GM19395 (cell line): ENCODE measurements around the gene UVRAG.

Experiments used
- ATAC-seq: cut with Tn5 transposase; IDR thresholded peaks from one replicate; pipeline ENCODE4 v1.9.1; 2021; ENCODE audit warnings: mild to moderate bottlenecking, moderate library complexity; ENCODE audit not compliant: unreplicated experiment

Gene UVRAG

DNA sequence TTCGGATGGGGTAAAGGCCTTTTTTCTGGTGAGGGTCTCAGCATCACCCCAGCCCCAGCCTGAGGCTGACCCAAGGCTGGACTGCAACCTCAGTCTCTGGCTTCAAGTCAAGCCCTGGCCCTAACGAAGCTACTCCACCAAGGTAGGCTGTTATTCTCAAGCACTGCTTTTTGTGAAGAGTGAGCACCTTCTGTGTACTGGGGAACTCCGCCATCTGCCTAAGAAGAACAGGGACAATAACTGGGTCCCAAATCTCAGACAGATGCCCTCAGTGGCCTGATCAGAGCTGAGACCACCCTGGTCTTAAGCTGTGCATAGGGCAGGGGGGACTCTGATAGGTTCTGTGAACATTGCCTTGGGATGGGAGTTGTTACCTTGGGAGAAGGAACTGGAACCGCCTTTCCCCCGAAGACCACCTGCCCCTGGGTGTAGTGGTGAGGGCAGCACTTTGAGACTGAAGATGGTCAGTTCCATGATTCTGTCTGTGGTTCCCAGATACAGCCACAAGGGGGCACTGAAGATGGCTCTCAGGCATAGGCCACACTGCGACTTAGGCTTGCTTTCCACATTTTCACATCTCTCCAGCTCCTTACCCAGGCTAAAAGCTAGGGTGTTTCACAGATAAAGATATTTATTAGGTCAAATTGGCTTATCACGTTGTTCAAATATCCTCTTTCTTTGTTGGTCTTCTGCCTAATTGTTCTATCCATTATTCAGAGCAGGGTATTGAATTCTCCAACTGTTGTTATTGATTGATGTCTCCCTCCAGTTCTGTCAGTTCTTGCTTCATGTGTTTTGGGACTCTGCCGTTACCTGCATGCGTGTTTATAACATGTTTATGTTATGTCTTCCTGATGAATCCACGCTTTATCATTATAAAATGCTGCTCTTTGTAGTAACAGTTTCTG, 11.8 kb upstream of the UVRAG start:
- no peak for ATAC-seq

DNA sequence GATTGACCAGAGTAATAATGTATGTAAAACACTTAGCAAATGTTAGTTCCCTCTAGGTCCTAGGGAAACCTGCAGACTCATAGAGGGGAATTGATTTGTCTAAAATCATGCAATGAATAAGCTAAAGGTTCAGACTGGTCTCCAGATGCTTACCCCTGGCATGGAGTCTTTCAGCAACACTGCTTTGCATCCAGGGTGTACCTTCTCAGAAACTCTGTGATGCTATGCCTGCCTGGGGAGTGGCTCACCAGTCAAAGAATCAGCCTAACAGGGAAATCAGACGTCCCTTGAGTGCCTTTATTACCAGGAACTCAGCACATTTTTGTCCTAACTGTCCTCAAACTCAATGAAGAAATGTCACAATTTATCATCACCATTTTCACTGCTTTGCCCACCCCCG, 5.9 kb upstream of the UVRAG start:
- no peak for ATAC-seq

DNA sequence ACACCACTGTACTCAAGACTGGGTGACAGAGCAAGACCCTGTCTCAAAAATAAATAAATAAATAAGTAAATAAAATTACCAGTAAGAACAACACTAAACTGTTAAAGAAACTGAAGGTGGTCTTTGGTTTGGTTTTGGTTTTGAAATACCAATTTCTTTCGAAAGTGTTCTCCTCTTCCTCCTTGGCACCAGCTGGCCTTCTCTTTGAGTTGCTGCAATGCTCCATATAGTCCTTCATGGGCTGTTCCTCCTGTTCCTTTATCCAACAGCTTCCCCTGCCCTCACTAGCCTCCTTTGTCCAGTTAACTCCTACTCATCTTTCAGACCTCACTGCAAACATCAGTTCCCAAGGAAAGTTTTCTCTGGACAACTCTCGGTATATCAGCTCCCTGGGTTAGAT, 5.0 kb upstream of the UVRAG start:
- no peak for ATAC-seq

DNA sequence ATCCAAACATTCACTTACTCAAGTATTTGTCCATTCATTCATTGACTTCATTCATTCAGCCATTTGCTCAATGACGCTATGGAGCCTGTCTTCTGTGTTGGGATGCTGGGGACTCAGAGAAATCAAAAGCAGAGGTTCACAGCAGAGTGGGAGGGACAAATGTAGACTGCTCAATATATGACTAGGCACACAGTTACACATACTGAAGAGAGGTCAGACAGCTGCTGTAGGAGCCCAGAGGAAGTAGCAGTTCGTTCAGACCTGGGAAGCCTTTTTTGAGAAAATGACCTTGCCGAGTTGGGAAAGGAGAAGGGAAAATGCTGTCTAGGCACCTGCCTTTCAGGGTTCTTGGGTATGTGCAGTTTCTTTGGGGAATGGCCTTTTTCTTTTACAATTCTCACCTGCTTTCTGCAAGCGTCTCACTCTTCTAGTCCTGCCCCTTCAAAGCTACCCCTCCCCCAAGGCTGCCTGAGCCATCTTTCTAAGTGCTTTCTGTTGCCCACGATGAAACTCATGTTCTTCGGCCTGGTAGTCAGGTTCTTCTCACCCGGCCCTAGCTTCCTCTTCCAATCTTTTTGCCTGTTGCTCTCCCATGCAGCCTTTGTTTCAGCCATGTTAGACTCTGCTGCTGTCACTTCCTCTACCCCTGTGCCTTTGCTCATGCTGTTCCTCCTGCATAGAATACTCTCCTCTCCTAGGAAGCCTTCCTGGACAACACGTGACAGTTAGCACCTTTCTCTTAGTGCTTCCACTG, 4.2 kb upstream of the UVRAG start:
- no peak for ATAC-seq

DNA sequence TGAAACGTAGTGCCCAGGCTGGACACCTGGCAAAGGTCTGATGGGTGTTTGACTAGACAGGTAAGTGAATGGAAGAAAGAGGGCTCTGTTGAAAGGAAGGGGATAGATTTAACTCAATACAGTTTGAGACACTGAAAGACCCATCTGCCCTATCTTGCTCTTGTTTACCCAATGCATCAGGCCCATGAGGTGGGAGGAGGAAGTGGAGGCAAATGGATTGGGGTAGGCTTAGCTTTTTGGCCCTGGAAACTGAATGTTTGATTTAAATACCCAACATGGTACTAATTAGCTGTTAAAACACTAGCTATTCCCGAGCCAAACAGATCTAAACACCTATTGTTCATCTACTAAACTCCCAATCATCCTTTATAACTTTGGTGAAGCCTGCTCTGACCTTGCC, 3.5 kb upstream of the UVRAG start:
- no peak for ATAC-seq

DNA sequence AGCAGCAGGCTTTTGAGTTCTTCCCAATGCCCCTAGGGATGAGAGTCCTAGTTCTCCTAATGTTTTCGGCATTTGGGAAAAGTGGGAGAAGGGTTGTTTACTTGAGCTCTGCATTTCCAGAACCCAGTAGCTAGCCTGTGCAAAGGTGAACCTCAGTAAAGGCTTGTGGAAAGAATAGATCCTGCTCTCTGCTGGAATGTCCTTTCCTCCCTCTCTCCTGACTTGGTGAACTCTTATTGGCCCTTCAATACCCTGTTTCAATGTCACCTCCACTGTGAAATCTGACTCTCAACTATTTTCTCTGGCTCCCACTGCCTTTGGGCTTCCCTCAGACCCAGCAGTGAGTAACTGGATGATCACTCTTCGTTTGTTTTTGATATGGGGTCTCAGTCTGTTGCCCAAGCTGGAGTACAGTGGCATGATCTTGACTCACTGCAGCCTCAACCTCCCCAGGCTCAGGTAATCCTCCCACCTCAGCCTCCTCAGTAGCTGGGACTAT, 2.4 kb upstream of the UVRAG start:
- ATAC-seq: no peak

DNA sequence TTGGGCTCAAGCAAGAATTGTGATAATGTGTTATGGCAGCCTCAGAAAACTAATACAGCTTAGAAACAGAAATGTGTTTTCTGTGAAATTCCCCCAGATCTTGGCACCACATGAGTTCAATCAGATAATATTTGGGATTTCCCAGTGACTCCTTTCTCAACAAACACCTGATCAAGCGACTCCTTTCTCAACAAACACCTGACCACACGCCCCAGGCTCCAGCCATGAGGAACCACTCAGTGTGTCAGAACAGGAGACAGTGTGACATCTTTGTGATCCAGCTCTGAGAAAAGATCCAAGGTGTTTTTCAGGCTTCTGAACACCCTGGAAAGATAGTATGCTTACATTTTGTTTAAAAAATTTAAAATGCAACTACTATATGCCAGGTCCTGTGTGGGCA, 1.9 kb upstream of the UVRAG start:
- ATAC-seq: no peak

DNA sequence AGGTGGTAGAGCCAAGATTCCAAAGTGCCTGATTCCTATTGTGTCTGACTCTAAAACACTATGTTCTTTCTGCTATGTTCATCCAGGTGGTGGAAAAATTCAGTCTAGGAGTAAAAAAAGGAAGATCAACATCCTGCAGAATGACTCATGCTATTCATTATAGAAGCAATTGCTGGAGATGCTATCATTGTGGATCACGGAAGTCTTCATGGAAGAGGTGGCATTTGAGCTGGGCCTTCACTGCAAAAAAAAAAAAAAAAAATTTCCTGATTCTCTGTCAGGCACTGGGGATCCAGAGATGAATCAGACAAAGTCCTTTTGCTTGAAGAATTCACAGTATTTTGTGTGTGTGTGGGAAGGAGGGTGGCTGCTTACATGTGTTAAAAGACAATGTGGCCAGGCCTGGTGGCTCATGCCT, 1.4 kb upstream of the UVRAG start:
- no peak for ATAC-seq

DNA sequence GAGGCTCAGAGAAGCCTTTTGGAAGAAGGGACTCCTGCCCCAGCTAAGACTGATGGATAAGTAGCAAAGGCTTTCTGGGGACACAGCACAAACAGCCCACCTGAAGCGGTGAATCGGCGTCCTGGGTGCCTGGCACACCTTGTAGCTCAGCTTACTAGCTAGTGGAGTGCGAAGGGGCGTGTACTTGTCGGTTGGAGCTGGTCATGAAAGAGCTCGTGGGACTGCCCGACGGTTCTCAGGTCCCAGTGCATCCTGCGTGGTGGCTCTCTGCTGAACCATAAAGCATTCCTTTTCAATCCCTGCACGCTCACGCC, 690 bp upstream of the UVRAG start:
- peak; percentile 31 for ATAC-seq

DNA sequence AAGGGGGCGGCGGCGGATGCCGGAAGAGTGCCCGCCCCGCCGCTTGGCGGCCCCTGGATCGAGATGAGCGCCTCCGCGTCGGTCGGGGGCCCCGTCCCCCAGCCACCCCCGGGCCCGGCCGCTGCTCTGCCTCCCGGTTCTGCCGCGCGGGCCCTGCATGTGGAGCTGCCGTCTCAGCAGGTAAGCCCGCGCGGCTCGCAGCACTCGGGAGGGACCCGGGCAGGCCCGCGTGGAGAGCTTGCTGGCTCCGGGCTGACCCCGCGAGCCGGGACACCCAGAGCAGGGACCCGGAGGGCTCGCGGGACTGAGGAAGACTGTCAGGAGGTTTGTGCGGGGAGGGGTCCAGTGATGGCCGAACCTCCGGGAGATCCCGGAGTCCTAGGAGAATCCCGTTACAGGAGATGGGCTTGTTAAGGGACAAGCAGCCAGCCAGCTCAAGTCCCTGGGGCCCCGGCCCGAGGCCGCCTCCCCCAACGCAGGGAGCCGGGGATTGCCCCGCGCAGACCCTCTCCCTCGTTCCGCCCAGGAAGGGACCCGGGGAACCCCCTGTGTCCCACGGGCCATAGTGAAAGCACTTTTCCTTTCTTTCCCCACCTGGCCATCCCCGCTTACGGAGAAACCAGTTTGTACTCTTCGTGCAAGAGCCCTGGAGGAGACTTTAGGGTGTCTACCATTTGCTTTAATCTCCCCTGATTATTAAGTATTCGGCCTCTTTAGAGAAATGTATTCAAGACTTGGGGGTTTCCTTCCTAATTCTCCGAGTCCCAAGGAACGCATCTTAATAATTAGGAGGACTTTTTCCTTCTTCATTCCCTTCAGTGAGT, 547 bp downstream of the UVRAG start:
- ATAC-seq: peak; percentile 21

DNA sequence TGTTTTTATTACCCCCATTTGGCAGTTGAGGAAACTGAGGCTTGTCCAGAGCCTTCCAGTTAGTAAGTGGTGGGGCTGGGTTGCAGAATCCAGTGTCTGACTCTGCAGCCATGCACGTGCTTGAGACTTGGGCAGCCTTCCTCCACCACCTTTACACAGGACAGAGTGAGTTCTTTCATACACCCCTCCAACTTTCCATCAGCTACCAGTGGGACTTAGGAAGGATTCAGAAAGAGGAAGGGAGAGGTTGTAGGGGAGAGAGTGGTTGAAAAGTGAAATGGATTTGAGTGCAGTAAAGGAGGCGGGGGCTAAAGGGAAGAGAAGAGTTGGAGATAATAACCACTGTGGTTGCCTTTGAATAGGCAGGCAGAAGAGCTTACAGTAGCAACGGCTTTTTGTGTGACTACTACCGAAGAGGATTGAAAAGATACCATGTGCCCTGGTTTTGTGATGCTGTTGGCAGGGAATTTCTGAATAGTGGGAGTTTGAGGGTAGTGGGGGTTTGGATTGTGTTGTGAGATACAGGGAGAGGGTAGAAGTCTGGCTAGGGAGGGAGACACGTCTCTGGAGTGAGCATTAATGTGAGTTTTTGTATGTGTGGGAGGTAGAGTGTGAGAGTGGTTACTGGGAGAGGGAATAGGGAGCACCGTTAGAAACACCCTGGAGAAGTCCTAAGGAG, 1.7 kb downstream of the UVRAG start:
- no peak for ATAC-seq

DNA sequence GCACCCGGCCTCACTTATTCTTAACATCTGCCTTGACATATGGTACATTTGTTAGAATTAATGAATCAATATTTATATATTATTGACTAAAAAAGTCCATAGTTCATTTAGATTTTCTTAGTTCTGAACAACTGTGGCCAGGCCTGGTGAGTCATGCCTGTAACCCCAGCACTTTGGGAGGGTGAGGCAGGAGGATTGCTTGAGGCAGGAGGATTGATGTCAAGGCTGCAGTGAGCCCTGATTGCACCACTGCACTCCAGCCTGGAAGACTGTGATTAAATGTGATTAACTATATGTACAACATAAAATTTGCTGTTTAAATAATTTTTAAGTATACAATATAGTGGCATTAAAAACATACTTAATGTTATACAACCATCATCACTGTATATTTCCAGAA, 5.6 kb downstream of the UVRAG start:
- ATAC-seq: no peak

DNA sequence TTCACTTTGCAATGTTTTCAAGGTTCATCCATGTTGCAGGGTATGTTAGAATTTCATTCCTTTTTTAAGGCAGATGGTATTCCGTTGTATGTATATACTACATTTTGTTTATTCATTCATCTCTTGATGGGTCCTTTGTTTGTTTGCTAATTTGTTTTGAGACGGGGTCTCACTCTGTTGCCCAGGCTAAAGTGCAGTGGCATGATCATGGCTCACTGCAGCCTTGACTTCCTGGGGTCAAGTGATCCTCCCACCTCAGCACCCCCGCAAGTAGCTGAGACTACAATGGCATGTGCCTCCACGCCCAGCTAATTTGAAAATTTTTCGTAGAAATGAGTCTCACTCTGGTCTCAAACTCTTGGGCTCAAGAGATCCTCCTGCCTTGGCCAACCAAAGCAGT, 6.2 kb downstream of the UVRAG start:
- ATAC-seq: no peak

DNA sequence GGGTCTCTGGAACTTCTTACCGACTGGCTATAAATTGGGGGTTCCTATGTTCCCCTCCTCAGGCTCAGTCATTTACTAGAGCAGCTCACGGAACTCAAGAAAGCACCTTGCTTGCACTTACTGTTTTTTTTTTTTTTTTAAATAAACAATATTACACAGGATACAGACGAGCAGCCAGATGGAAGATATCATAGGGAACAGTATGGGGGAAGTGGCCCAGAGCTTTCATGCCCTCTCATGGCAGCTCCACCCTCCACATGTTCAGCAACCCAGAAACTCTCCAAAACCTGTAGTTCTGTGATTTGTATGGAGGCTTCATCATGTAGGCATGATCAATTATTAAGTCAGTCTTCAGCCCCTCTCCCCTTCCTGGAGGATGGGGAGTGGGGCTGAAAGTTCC, 7.5 kb downstream of the UVRAG start:
- no peak for ATAC-seq

DNA sequence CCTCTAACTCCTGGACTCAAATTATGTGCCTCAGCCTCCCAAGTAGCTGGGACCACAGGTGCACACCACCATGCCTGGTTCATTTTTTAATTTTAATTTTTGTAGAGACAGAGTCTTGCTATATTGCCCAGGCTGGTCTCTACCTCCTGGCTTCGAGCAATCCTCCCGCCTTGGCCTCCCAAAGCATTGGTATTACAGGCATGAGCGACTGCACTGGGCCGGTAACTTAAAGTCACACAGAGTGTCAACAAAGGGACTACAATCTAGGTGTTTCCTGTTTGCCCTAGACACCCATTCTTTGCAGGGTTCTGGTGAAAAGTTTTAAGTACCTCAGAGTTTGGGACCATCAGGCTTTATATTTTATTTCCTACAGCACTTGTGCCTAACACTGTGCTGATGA, 8.4 kb downstream of the UVRAG start:
- no peak for ATAC-seq

DNA sequence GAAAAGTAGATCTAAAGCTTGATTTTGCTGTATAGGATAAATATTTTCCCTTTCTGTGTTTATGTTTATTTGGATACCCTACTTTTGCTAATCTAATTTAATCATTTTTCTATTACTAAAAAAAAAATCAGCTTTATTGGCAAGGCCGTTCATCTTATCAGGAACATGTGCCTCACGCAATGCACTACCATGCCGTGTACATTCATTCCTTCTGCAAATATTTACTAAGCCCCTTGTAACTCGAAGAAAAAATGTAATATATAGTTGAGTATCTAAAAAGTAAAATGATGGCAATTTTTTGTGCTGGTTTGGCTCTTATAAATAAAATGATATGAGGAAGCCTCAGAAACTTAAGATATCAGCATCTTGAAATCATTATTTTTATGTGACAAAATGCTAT, 8.9 kb downstream of the UVRAG start:
- no peak for ATAC-seq

DNA sequence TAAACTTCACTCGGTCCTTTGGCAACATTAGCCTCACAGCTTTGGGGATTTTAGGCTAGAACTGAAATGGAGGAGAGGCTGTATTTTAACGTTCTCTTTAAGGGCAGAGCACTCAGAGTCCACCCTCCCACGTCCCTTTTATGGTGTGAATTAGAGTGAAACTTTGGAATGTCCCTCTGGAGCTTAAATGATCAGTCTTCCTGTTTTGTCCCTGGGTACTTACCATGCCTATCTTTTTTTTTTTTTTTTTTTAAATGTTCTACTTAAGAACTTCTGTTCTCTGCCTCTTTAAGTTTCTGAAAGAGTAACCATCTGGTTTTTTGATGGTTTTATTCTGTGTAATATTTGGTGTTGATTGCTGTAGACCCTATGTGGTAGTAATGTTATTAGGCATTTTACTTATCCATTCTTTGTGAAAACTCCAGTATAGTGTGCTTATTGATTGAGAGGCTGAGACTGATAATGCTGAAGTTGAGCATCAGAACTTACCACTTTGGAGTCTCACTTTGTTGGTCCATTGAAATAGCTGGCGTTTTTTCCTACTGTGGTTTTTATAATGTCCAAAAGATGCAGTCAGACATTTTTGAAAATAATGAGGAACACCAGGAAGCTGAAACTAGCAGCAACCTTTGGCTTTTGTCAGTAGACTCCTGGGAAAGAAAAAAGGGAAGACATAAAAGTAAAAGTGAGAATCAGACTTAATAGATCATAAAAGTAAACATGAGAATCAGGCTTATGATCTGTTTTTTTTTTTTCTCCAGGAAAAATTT, 11.6 kb downstream of the UVRAG start:
- no peak for ATAC-seq

DNA sequence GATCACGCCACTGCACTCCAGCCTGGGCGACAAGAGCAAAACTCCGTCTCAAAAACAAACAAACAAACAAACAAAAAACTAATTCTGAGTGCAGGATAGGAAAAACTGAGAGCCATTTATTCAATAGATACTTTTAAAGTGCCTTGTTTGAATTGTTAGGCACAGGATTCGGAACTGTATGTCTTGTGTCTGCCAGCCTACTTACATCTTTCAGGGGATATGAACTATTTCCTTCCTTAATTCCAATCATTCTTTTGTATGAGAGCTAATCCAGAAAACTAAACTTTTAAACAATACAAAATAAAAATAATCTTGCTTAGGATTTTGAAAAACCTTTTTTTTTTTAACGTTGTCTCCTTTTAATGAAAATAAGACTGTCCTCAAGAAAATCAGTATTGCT, 12.6 kb downstream of the UVRAG start:
- ATAC-seq: no peak

DNA sequence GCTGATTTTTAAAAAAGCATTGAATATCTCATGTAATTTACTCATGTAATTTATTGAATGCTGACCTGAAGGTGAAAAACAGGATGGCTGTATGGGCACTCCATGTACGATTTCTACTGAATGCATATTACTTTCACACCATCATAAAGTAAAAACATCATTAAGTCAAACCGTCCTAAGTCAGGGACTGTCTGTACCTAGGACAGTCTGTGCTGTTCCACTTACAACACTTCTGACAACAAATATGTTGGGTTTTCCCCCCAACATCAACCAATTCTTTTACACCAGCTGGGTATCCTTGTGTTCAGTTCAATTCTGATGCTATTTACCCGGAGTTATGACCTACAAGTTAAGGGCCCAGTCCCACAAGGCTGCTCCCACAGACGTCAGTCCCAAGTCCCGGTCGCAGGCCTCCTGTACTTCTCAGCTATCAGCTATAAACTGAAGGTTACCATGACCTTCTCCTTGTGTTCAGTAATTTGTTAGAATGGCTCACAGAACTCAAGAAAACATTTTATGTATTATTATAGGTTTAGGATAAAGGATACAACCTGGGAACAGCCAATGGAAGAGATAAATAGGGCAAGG, 17.0 kb downstream of the UVRAG start:
- ATAC-seq: no peak

DNA sequence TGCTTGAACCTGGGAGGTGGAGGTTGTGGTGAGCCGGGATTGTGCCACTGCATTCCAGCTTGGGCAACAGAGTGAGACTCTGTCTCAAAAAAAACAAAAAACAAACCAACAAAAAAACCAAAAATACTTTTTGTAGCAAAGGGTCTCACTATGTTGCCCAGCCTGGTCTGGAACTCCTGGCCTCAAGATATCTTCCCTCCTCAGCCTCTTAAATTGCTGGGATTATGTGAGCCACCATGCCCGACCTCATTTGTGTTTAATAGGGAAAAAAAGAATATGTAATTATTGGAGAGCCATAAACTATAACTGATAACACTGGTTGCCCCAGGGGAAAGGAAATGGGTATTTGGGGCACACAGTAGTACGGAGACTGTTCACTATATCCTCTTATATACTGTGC, 19.7 kb downstream of the UVRAG start:
- ATAC-seq: no peak
